Measurements from ENCODE around the gene GK. TPM values are rescaled to one million over a fixed set of nuclear protein-coding genes. Genes with fewer than 3 reads are reported as not detected.
"Not testable (repeated sequence)": the region's sequence is repeated elsewhere in the genome, so short reads cannot be mapped to it uniquely, and the experiment has no call there.

The GK gene
- total RNA-seq, 1 donor from 2014 or later, result 14.2 TPM

GRCh38 chrX:30665471-30665870 lies 12.2 kb downstream of the GK start:
- TF ChIP-seq, protein P1, sequence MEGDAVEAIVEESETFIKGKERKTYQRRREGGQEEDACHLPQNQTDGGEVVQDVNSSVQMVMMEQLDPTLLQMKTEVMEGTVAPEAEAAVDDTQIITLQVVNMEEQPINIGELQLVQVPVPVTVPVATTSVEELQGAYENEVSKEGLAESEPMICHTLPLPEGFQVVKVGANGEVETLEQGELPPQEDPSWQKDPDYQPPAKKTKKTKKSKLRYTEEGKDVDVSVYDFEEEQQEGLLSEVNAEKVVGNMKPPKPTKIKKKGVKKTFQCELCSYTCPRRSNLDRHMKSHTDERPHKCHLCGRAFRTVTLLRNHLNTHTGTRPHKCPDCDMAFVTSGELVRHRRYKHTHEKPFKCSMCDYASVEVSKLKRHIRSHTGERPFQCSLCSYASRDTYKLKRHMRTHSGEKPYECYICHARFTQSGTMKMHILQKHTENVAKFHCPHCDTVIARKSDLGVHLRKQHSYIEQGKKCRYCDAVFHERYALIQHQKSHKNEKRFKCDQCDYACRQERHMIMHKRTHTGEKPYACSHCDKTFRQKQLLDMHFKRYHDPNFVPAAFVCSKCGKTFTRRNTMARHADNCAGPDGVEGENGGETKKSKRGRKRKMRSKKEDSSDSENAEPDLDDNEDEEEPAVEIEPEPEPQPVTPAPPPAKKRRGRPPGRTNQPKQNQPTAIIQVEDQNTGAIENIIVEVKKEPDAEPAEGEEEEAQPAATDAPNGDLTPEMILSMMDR (IDR thresholded peaks at IDR 0.05), result no peak
- H3K9me3 ChIP-seq, result no peaks in the 10 kb centered on the region
- intact Hi-C loops (cut with DNase I), result no loop called here
- H3K27ac ChIP-seq, result no peak overlapping the region
- H3K27me3 ChIP-seq, result no peaks in the 10 kb centered on the region
- H3K36me3 ChIP-seq, result no peaks in the 10 kb centered on the region
- no peak overlapping the region for H3K4me3 ChIP-seq
- no peak for DNase-seq (ENCODE audit: low spot score in 2 of 2)
- no peaks in the 10 kb centered on the region for H3K4me1 ChIP-seq

- Histone ChIP-seq H3K27me3 (no peaks in the 10 kb centered on the region), H3K4me3 (no peak overlapping the region), H3K9me3 (no peaks in the 10 kb centered on the region), H3K36me3 (no peaks in the 10 kb centered on the region), H3K27ac (no peak overlapping the region), H3K4me1 (no peaks in the 10 kb centered on the region)
- TF ChIP-seq, protein P1 (IDR thresholded peaks at IDR 0.05), result no peak
- DNase-seq (ENCODE audit: low spot score in 2 of 2), result no peak
- intact Hi-C loops (cut with DNase I), result no loop called here
Observed at GRCh38 chrX:30666094-30666493, 12.9 kb downstream of the GK start.

DNA sequence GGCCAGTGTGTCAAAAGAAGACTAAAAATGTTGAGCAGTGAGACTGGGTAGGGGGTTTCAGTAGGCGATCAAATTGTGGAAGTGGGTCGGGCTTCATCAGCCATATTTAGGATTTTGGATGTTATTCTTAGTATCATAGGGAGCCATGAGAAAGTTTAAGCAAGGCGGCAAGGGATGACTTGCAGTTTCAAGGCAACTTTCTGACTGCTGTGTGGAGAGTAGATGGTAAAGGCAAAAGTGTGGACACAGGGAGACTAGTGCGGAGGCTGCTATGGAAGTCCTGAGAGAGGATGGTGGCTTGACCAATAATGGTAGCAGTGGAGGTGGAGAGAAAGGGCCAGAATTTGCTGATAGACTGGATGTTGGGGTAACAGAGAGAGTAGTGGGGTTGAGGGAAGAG lies 15.4 kb downstream of the GK start:
- H3K27me3 ChIP-seq, result no peaks in the 10 kb centered on the region
- H3K4me3 ChIP-seq, result no peak overlapping the region
- no peak overlapping the region for H3K27ac ChIP-seq
- H3K36me3 ChIP-seq, result no peaks in the 10 kb centered on the region
- no peak for DNase-seq (ENCODE audit: low spot score in 2 of 2)
- intact Hi-C loops (cut with DNase I), result no loop called here
- H3K9me3 ChIP-seq, result no peaks in the 10 kb centered on the region
- H3K4me1 ChIP-seq, result no peaks in the 10 kb centered on the region
- TF ChIP-seq, protein P1 (IDR thresholded peaks at IDR 0.05), result no peak

DNA sequence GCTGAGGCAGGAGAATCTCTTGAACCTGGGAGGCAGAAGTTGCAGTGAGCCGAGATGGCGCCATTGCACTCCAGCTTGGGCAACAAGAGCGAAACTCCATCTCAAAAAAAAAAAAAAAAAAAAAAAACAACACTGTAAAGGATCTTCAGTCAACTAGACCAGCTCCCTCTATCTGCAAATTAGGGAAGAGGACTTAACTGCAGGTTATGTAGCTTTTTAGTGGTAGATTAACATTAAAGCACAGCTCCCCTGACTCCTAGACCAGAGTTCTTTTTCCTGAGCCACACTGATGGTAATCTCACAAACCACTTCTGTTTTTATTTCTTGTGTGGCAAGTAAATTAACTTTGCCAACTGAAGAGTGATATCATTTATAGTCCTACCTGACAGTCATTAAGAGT lies 18.0 kb downstream of the GK start:
- H3K4me3 ChIP-seq; H3K36me3 ChIP-seq; intact Hi-C loops (cut with DNase I); H3K27ac ChIP-seq; H3K9me3 ChIP-seq; H3K27me3 ChIP-seq; H3K4me1 ChIP-seq; DNase-seq (ENCODE audit: low spot score in 2 of 2): not testable (repeated sequence)

DNA sequence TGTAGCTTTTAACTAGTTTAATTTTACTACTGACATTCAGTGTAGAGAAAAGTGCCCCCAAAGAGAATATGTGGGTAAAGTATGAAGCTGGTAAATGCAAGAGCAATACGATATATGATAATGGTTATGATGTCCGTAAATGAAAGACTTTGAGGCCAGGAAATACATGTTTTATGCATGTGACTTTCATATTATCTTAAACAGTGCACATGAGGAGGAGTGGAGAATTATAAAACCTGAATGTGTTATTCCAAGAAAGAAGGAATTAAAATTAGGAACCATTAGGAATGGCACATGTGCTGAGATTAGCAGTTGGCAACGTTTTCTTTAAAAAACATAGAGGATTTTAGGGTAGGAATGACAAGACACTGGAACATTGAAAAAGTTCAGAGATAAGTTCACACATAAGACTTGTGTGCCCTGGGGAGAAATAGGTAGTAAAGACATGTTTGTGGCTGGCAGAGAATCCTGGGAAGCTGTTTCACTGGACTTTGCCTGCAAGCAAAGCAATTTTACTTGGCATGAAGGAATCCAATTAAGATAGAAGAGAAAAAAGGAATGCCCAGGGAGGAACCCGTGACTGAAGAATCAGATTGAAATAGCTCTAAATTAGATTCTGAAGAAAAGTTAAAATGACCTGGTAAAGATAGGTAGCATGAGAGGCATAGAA lies 20.0 kb downstream of the GK start:
- H3K9me3 ChIP-seq, result no peaks in the 10 kb centered on the region
- DNase-seq (ENCODE audit: low spot score in 2 of 2), result no peak

GRCh38 chrX:30673884-30674598 lies 20.8 kb downstream of the GK start:
- Histone ChIP-seq H3K9me3 (no peaks in the 10 kb centered on the region), H3K27me3 (no peaks in the 10 kb centered on the region), H3K27ac (no peak overlapping the region), H3K4me1 (no peaks in the 10 kb centered on the region), H3K36me3 (no peaks in the 10 kb centered on the region), H3K4me3 (no peak overlapping the region)
- intact Hi-C loops (cut with DNase I), result no loop called here
- no peak for DNase-seq (ENCODE audit: low spot score in 2 of 2)
- TF ChIP-seq, protein P1 (IDR thresholded peaks at IDR 0.05), result no peak

More for the DNA sequence above, 20.0 kb downstream of the GK start:
- Histone ChIP-seq H3K27me3 (no peaks in the 10 kb centered on the region), H3K36me3 (no peaks in the 10 kb centered on the region), H3K27ac (no peak overlapping the region), H3K4me1 (no peaks in the 10 kb centered on the region), H3K4me3 (no peak overlapping the region)
- TF ChIP-seq, protein P1 (IDR thresholded peaks at IDR 0.05), result no peak
- intact Hi-C loops (cut with DNase I), result no loop called here
